HepG2 (cell line): ENCODE data around the gene CNPY4. TPM values are rescaled to one million over a fixed set of nuclear protein-coding genes. Genes with fewer than 3 reads are reported as not detected.

Experiments used
- ATF1 ChIP-seq: IDR thresholded peaks from 2 replicates; pipeline ENCODE4 v1.6.1; 2016; ENCODE audit warnings: mild to moderate bottlenecking, control low read depth
- ATF6 ChIP-seq: sonication (generic); formaldehyde crosslinking; conservative IDR thresholded peaks from 2 replicates; pipeline ENCODE4 v1.4.0; 2020; ENCODE audit warnings: missing genetic modification reagents
- EHMT2 ChIP-seq: fragments of 200-600 bp; sonication (generic); IDR thresholded peaks from 2 replicates; pipeline ENCODE4 v1.7.0; 2017; ENCODE audit warnings: antibody characterized with exemption, low read depth, low read length, borderline replicate concordance
- HNRNPUL1 ChIP-seq: fragments of 200-400 bp; formaldehyde crosslinking; IDR thresholded peaks from 2 replicates; pipeline ENCODE4 v1.6.1; 2017; ENCODE audit warnings: low read depth, mild to moderate bottlenecking, low read length, moderate library complexity
- HOXA5 ChIP-seq: sonication (generic); formaldehyde crosslinking; IDR thresholded peaks from 2 replicates; pipeline ENCODE4 v1.4.0; 2020; ENCODE audit warnings: missing genetic modification reagents
- MAX ChIP-seq: IDR thresholded peaks from 2 replicates; pipeline ENCODE4 v1.6.1; 2012; ENCODE audit warnings: inconsistent platforms
- NFATC3 ChIP-seq: sonication (generic); formaldehyde crosslinking; IDR thresholded peaks from 2 replicates; pipeline ENCODE4 v1.5.1; 2020; ENCODE audit warnings: mild to moderate bottlenecking, missing genetic modification reagents
- REL ChIP-seq: sonication (generic); formaldehyde crosslinking; conservative IDR thresholded peaks from 2 replicates; pipeline ENCODE4 v1.8.0; 2022; ENCODE audit warnings: mild to moderate bottlenecking, missing genetic modification reagents, moderate library complexity
- SMYD3 ChIP-seq: sonication (generic); formaldehyde crosslinking; IDR thresholded peaks from 2 replicates; pipeline ENCODE4 v1.8.1; 2023; ENCODE audit warnings: mild to moderate bottlenecking, missing genetic modification reagents
- U2AF1 ChIP-seq: fragments of 200-400 bp; formaldehyde crosslinking; optimal IDR thresholded peaks from 2 replicates; pipeline ENCODE3; 2017; ENCODE audit warnings: mild to moderate bottlenecking, low read depth, low read length
- ZHX2 ChIP-seq, 2 experiments: sonication (generic) in 1 of 2; formaldehyde crosslinking in 1 of 2; IDR thresholded peaks; 2 replicates each; pipeline versions ENCODE4 v1.6.1 to v1.9.0; 2014 to 2022; ENCODE audit warnings: antibody characterized with exemption in 1 of 2, borderline replicate concordance in 1 of 2, inconsistent platforms in 1 of 2, low read depth in 1 of 2, missing genetic modification reagents in 1 of 2
- ZNF276 ChIP-seq: sonication (generic); formaldehyde crosslinking; IDR thresholded peaks from 2 replicates; pipeline ENCODE4 v1.4.0; 2020; ENCODE audit warnings: mild to moderate bottlenecking, low read depth, missing genetic modification reagents
- ZNF317 ChIP-seq: sonication (generic); formaldehyde crosslinking; IDR thresholded peaks from 2 replicates; pipeline ENCODE4 v1.5.0; 2020; ENCODE audit warnings: mild to moderate bottlenecking, missing genetic modification reagents
- ZNF329 ChIP-seq: sonication (generic); formaldehyde crosslinking; IDR thresholded peaks from 2 replicates; pipeline ENCODE4 v1.9.0; 2021; ENCODE audit warnings: low read depth, mild to moderate bottlenecking, missing genetic modification reagents
- ZNF335 ChIP-seq: sonication (generic); formaldehyde crosslinking; IDR thresholded peaks from 2 replicates; pipeline ENCODE4 v1.4.0; 2020; ENCODE audit warnings: missing genetic modification reagents
- ZNF337 ChIP-seq: sonication (generic); formaldehyde crosslinking; IDR thresholded peaks from 2 replicates; pipeline ENCODE4 v1.5.1; 2020; ENCODE audit warnings: missing genetic modification reagents, low read depth, mild to moderate bottlenecking, borderline replicate concordance
- ZNF367 ChIP-seq: sonication (generic); formaldehyde crosslinking; IDR thresholded peaks from 2 replicates; pipeline ENCODE4 v1.4.0; 2020; ENCODE audit warnings: missing genetic modification reagents, borderline replicate concordance
- ZNF879 ChIP-seq: sonication (generic); formaldehyde crosslinking; IDR thresholded peaks from 2 replicates; pipeline ENCODE4 v1.8.1; 2023; ENCODE audit warnings: missing genetic modification reagents
- polyA plus RNA-seq, 8 experiments: library from polyadenylated mRNA; depleted of rRNA in 3 of 8; stranded (reverse) in 7 of 8; unstranded in 1 of 8; fragments of >200 nt; fragmentation: Illumina TruSeq in 4 of 8; extraction: Trizol in 4 of 8; gene quantifications; 2 replicates each; pipeline versions ENCODE4 v1.2.1 to v1.2.3, GENCODE V29; 2011 to 2016; ENCODE audit warnings: low read depth in 4 of 8, missing spikeins in 1 of 8, mixed read lengths in 1 of 8; ENCODE audit not compliant: insufficient read depth in 1 of 8
- total RNA-seq, 5 experiments: library from RNA; depleted of rRNA; stranded (reverse); fragments of >200 nt; fragmentation: Illumina TruSeq; extraction: Trizol; gene quantifications; 2 replicates each; pipeline ENCODE4 v1.2.3, GENCODE V29; 2016; ENCODE audit warnings: low read depth in 1 of 5

CNPY4 gene
- total and polyA plus RNA-seq, 2 of the 13 experiments (the other 11 are each of a cell fraction or from before 2014, with no cell fraction given), result 6.2 to 12.7 TPM

GRCh38 chr7:100119072-100119969 is at the start of gene CNPY4, which contains the start of gene TAF6 (continued):
- TF ChIP-seq ZHX2 (IDR thresholded peaks at IDR 0.05; ENCODE audit: low read depth), result 0 out of 2 replicates have a peak, but pooled peaks have one; percentile 13
- TF ChIP-seq ZHX2 (CRISPR knock-in tag; IDR thresholded peaks at IDR 0.05; ENCODE audit: borderline replicate concordance), result peak; percentile 74; the same call in 1 of the 2 replicates
- TF ChIP-seq MAX, result peak; percentile 28
- peak; percentile 28; the same call in 1 of the 2 replicates for TF ChIP-seq REL (CRISPR knock-in tag)
- TF ChIP-seq ATF6, result 0 out of 2 replicates have a peak, but pooled peaks have one; percentile 29
- no peak for TF ChIP-seq ZNF879 (CRISPR knock-in tag)
- TF ChIP-seq SMYD3, result no peak
- TF ChIP-seq NFATC3 (CRISPR knock-in tag), result peak; percentile 26; the same call in 1 of the 2 replicates
- 0 out of 2 replicates have a peak, but pooled peaks have one; percentile 26 for TF ChIP-seq ZNF367 (CRISPR knock-in tag)
- TF ChIP-seq ZNF329 (CRISPR knock-in tag), result peak; percentile 63; the same call in 1 of the 2 replicates
- no peak for TF ChIP-seq HNRNPUL1
- no peak for TF ChIP-seq ZNF337 (CRISPR knock-in tag)
- TF ChIP-seq ZNF276 (CRISPR knock-in tag), result peak; percentile 100
- no peak for TF ChIP-seq EHMT2
- no peak for TF ChIP-seq ZNF317 (CRISPR knock-in tag)
- TF ChIP-seq U2AF1, result no peak
- 0 out of 2 replicates have a peak, but pooled peaks have one; percentile 50 for TF ChIP-seq ZNF335 (CRISPR knock-in tag)
- TF ChIP-seq HOXA5 (CRISPR knock-in tag), result peak; percentile 90; the same call in 1 of the 2 replicates
- TF ChIP-seq ATF1 (CRISPR knock-in tag), result peak; percentile 67
